Body of pancreas (tissue), 4 donors: ENCODE measurements around the gene MYLK.

Experiments used
- CTCF ChIP-seq, 7 experiments: fragments of 450-650 bp in 4 of 7; fragments of 200-600 bp in 3 of 7; sonication (generic) in 3 of 7; IDR thresholded peaks; one replicate each; pipeline ENCODE4 v1.5.1; 2016 to 2019; ENCODE audit warnings: antibody characterized with exemption in 7 of 7
- POLR2A ChIP-seq, 3 donors: fragments of 450-650 bp; IDR thresholded peaks; one replicate each; pipeline ENCODE4 v1.6.1; 2016; ENCODE audit warnings: antibody characterized with exemption in 3 of 3, mild to moderate bottlenecking in 2 of 3

GRCh38 chr3:123739106-123739505, 145.0 kb downstream of the MYLK start:
- no peak for TF ChIP-seq CTCF (IDR thresholded peaks at IDR 0.05)
- no peak for TF ChIP-seq POLR2A (IDR thresholded peaks at IDR 0.05)
